Trophoblast cell (in vitro differentiated cells and primary cell): ENCODE measurements around the gene PRDM10.

Experiments
- DNase-seq, 2 donors: peaks; one replicate each; pipeline ENCODE4 v3.0.0-alpha.2; 2016
- H2AFZ ChIP-seq: 2 replicates; pipeline ENCODE4 v1.6.1; 2013; ENCODE audit warnings: low read length, moderate library complexity, mild to moderate bottlenecking; ENCODE audit not compliant: insufficient read depth, poor library complexity
- H2AK5ac ChIP-seq: 2 replicates; pipeline ENCODE4 v1.6.1; 2013; ENCODE audit warnings: mild to moderate bottlenecking, low read length
- H2BK120ac ChIP-seq: 2 replicates; pipeline ENCODE4 v1.6.1; 2013; ENCODE audit warnings: low read length, mild to moderate bottlenecking, moderate library complexity; ENCODE audit not compliant: insufficient read depth, poor library complexity
- H2BK12ac ChIP-seq: 2 replicates; pipeline ENCODE4 v1.6.1; 2013; ENCODE audit warnings: mild to moderate bottlenecking, low read length, moderate library complexity
- H2BK5ac ChIP-seq: 2 replicates; pipeline ENCODE4 v1.6.1; 2013; ENCODE audit warnings: low read length, low read depth, moderate library complexity, mild to moderate bottlenecking; ENCODE audit not compliant: poor library complexity
- H3K14ac ChIP-seq: 2 replicates; pipeline ENCODE4 v1.6.1; 2013; ENCODE audit warnings: mild to moderate bottlenecking, low read length
- H3K18ac ChIP-seq: 2 replicates; pipeline ENCODE4 v1.6.1; 2013; ENCODE audit warnings: mild to moderate bottlenecking, low read length
- H3K23ac ChIP-seq: 2 replicates; pipeline ENCODE4 v1.6.1; 2013; ENCODE audit warnings: low read length
- H3K27ac ChIP-seq: 2 replicates; pipeline ENCODE4 v1.5.1; 2013; ENCODE audit warnings: low read depth, mild to moderate bottlenecking, inconsistent platforms, low read length, moderate library complexity
- H3K27me3 ChIP-seq: 2 replicates; pipeline ENCODE4 v1.6.1; 2013; ENCODE audit warnings: inconsistent platforms, mild to moderate bottlenecking, low read length, moderate library complexity; ENCODE audit not compliant: insufficient read depth
- H3K36me3 ChIP-seq, 2 experiments: 1 replicate in 1 of 2; 2 replicates in 1 of 2; pipeline ENCODE4 v1.6.1; 2013; ENCODE audit warnings: low read length in 2 of 2, mild to moderate bottlenecking in 2 of 2, moderate library complexity in 1 of 2; ENCODE audit not compliant: insufficient read depth in 2 of 2, control insufficient read depth in 1 of 2
- H3K4ac ChIP-seq: 2 replicates; pipeline ENCODE4 v1.6.1; 2013; ENCODE audit warnings: low read depth, mild to moderate bottlenecking, low read length, moderate library complexity
- H3K4me1 ChIP-seq, 2 experiments: 1 replicate in 1 of 2; 2 replicates in 1 of 2; pipeline ENCODE4 v1.6.1; 2013; ENCODE audit warnings: low read length in 2 of 2, mild to moderate bottlenecking in 2 of 2, moderate library complexity in 1 of 2; ENCODE audit not compliant: insufficient read depth in 2 of 2, control insufficient read depth in 1 of 2
- H3K4me2 ChIP-seq: 2 replicates; pipeline ENCODE4 v1.6.1; 2013; ENCODE audit warnings: inconsistent platforms, mild to moderate bottlenecking, low read length, moderate library complexity
- H3K4me3 ChIP-seq: 2 replicates; pipeline ENCODE4 v1.5.1; 2013; ENCODE audit warnings: mild to moderate bottlenecking, low read depth, low read length, inconsistent platforms
- H3K79me1 ChIP-seq: one replicate; pipeline ENCODE4 v1.6.1; 2013; ENCODE audit warnings: low read length
- H3K79me2 ChIP-seq: 2 replicates; pipeline ENCODE4 v1.6.1; 2013; ENCODE audit warnings: low read length, mild to moderate bottlenecking; ENCODE audit not compliant: control insufficient read depth, insufficient read depth, poor library complexity
- H3K9ac ChIP-seq: 2 replicates; pipeline ENCODE4 v1.6.1; 2013; ENCODE audit warnings: mild to moderate bottlenecking, low read length
- H3K9me3 ChIP-seq: 2 replicates; pipeline ENCODE4 v1.6.1; 2013; ENCODE audit warnings: low read depth, mild to moderate bottlenecking, control low read depth, inconsistent platforms, low read length; ENCODE audit not compliant: insufficient read depth
- H4K12ac ChIP-seq: 2 replicates; pipeline ENCODE4 v1.6.1; 2013; ENCODE audit warnings: low read depth, mild to moderate bottlenecking, low read length, moderate library complexity
- H4K8ac ChIP-seq: 2 replicates; pipeline ENCODE4 v1.6.1; 2013; ENCODE audit warnings: low read depth, mild to moderate bottlenecking, low read length, moderate library complexity
- H4K91ac ChIP-seq: one replicate; pipeline ENCODE4 v1.6.1; 2013; ENCODE audit warnings: low read depth, mild to moderate bottlenecking, low read length, moderate library complexity
- WGBS: extraction: QIAGEN DNeasy Blood & Tissue Kit; methylation state at CpG from one replicate; pipeline ENCODE4 v1.1.7; 2013; ENCODE audit warnings: missing lambda C conversion rate; ENCODE audit not compliant: insufficient read length, insufficient coverage; ENCODE audit errors: extremely low coverage; 5-methylcytosine and 5-hydroxymethylcytosine counted together

PRDM10 gene

GRCh38 chr11:129929721-129930120 lies 72.9 kb downstream of the PRDM10 start:
- Histone ChIP-seq H3K4me1 (no peaks in the 10 kb centered on the region), H3K9me3 (no peaks in the 10 kb centered on the region), H4K91ac (no peak overlapping the region), H3K23ac (no peak overlapping the region), H2BK5ac (no peak overlapping the region), H2AFZ (no peak overlapping the region), H3K27me3 (no peaks in the 10 kb centered on the region), H3K14ac (no peak overlapping the region), H3K27ac (no peak overlapping the region), H3K79me1 (no peaks in the 10 kb centered on the region), H2BK120ac (no peak overlapping the region), H3K18ac (no peak overlapping the region), H3K4me3 (no peak overlapping the region), H2AK5ac (no peak overlapping the region), H3K4ac (no peak overlapping the region), H3K79me2 (no peaks in the 10 kb centered on the region), H3K36me3 (peaks cover 8 to 20% of the 10 kb centered on the region in 2 experiments), H4K12ac (no peak overlapping the region), H3K9ac (no peak overlapping the region), H3K4me2 (no peak overlapping the region), H2BK12ac (no peak overlapping the region), H4K8ac (no peak overlapping the region)
- no CpG with 5 or more reads among the region's 2 CpGs for WGBS
- DNase-seq, result no peak

- H2BK12ac ChIP-seq, result no peak overlapping the region
- no peak overlapping the region for H2BK5ac ChIP-seq
- H3K4ac ChIP-seq, result no peak overlapping the region
- H3K18ac ChIP-seq, result no peak overlapping the region
- H3K23ac ChIP-seq, result no peak overlapping the region
- no peak overlapping the region for H4K91ac ChIP-seq
- H3K27me3 ChIP-seq, result no peaks in the 10 kb centered on the region
- no peak overlapping the region for H3K9ac ChIP-seq
- no peaks in the 10 kb centered on the region for H3K4me1 ChIP-seq
- H2BK120ac ChIP-seq, result no peak overlapping the region
- no peak overlapping the region for H2AFZ ChIP-seq
- no peak overlapping the region for H3K4me3 ChIP-seq
- WGBS, result no CpG with 5 or more reads among the region's 3 CpGs
- no peak for DNase-seq
- no peak overlapping the region for H4K12ac ChIP-seq
- H3K27ac ChIP-seq, result no peak overlapping the region
- no peak overlapping the region for H2AK5ac ChIP-seq
- no peaks in the 10 kb centered on the region for H3K9me3 ChIP-seq
- H3K79me1 ChIP-seq, result no peaks in the 10 kb centered on the region
- no peak overlapping the region for H3K14ac ChIP-seq
- peaks cover 8 to 20% of the 10 kb centered on the region in 2 experiments for H3K36me3 ChIP-seq
- H4K8ac ChIP-seq, result no peak overlapping the region
- H3K79me2 ChIP-seq, result no peaks in the 10 kb centered on the region
- no peak overlapping the region for H3K4me2 ChIP-seq
These were observed 73.5 kb downstream of the PRDM10 start for GRCh38 chr11:129928923-129929692.

- H2BK120ac ChIP-seq, result no peak overlapping the region
- no peak overlapping the region for H4K8ac ChIP-seq
- H3K18ac ChIP-seq, result no peak overlapping the region
- no peak for DNase-seq
- H3K23ac ChIP-seq, result no peak overlapping the region
- H3K4ac ChIP-seq, result no peak overlapping the region
- no peak overlapping the region for H3K4me2 ChIP-seq
- no peak overlapping the region for H4K91ac ChIP-seq
- H2BK5ac ChIP-seq, result no peak overlapping the region
- H4K12ac ChIP-seq, result no peak overlapping the region
- no peaks in the 10 kb centered on the region for H3K79me2 ChIP-seq
- no peak overlapping the region for H3K14ac ChIP-seq
- H3K27me3 ChIP-seq, result no peaks in the 10 kb centered on the region
- peaks cover 6 to 19% of the 10 kb centered on the region in 2 experiments for H3K36me3 ChIP-seq
- H3K79me1 ChIP-seq, result no peaks in the 10 kb centered on the region
- H3K9ac ChIP-seq, result no peak overlapping the region
- H3K9me3 ChIP-seq, result no peaks in the 10 kb centered on the region
- no peaks in the 10 kb centered on the region for H3K4me1 ChIP-seq
- H2BK12ac ChIP-seq, result no peak overlapping the region
- no peak overlapping the region for H2AFZ ChIP-seq
- H3K4me3 ChIP-seq, result no peak overlapping the region
- H2AK5ac ChIP-seq, result no peak overlapping the region
- no peak overlapping the region for H3K27ac ChIP-seq
- no CpG with 5 or more reads among the region's 5 CpGs for WGBS
These were observed 80.0 kb downstream of the PRDM10 start for GRCh38 chr11:129922674-129923073.

- H2AK5ac ChIP-seq, result no peak overlapping the region
- no peak overlapping the region for H2AFZ ChIP-seq
- no peak overlapping the region for H3K4ac ChIP-seq
- H4K8ac ChIP-seq, result no peak overlapping the region
- H4K91ac ChIP-seq, result no peak overlapping the region
- no CpG with 5 or more reads among the region's 22 CpGs for WGBS
- no peak overlapping the region for H3K27ac ChIP-seq
- DNase-seq, result no peak
- H2BK5ac ChIP-seq, result no peak overlapping the region
- no peaks in the 10 kb centered on the region for H3K4me1 ChIP-seq
- no peak overlapping the region for H2BK120ac ChIP-seq
- no peak overlapping the region for H2BK12ac ChIP-seq
- no peak overlapping the region for H3K4me2 ChIP-seq
- no peaks in the 10 kb centered on the region for H3K9me3 ChIP-seq
- H3K23ac ChIP-seq, result no peak overlapping the region
- H3K14ac ChIP-seq, result no peak overlapping the region
- no peak overlapping the region for H3K4me3 ChIP-seq
- no peaks in the 10 kb centered on the region for H3K79me1 ChIP-seq
- no peak overlapping the region for H4K12ac ChIP-seq
- no peaks in the 10 kb centered on the region for H3K79me2 ChIP-seq
- H3K18ac ChIP-seq, result no peak overlapping the region
- H3K9ac ChIP-seq, result no peak overlapping the region
- H3K27me3 ChIP-seq, result no peaks in the 10 kb centered on the region
- H3K36me3 ChIP-seq, result peaks cover 21 to 29% of the 10 kb centered on the region in 2 experiments
These were observed 84.3 kb downstream of the PRDM10 start for GRCh38 chr11:129918361-129918760.
